Measurements from ENCODE around the gene C11orf21. TPM values are rescaled to one million over a fixed set of nuclear protein-coding genes. Genes with fewer than 3 reads are reported as not detected.

Gene C11orf21
- total RNA-seq, 2 donors from 2014 or later, result 0.26 to 0.33 TPM

- no peak for ATAC-seq
- no peaks in the 10 kb centered on the region for H3K36me3 ChIP-seq (replicated peaks in 1 of 2; ENCODE audit: insufficient read depth in 1 of 2, low read depth in 2 of 2)
- H3K4me3 ChIP-seq, result no peak overlapping the region
- no peak overlapping the region for H3K27ac ChIP-seq
- no peaks in the 10 kb centered on the region for H3K27me3 ChIP-seq
- peak in 2 of 4 donors; percentile 10 to 11 for DNase-seq
- H3K9me3 ChIP-seq, result no peaks in the 10 kb centered on the region
- WGBS, 2 donors, result 79 to 86% methylated on average over 7 to 22 of the region's 22 CpGs
- peaks cover 20% of the 10 kb centered on the region for H3K4me1 ChIP-seq
- intact Hi-C loops (cut with DNase I), result no loop called here
- TF ChIP-seq CTCF (IDR thresholded peaks at IDR 0.05), result no peak
- no peak for TF ChIP-seq POLR2A (IDR thresholded peaks at IDR 0.05)
These were observed 10.7 kb upstream of the C11orf21 start for GRCh38 chr11:2312232-2313042.

DNA sequence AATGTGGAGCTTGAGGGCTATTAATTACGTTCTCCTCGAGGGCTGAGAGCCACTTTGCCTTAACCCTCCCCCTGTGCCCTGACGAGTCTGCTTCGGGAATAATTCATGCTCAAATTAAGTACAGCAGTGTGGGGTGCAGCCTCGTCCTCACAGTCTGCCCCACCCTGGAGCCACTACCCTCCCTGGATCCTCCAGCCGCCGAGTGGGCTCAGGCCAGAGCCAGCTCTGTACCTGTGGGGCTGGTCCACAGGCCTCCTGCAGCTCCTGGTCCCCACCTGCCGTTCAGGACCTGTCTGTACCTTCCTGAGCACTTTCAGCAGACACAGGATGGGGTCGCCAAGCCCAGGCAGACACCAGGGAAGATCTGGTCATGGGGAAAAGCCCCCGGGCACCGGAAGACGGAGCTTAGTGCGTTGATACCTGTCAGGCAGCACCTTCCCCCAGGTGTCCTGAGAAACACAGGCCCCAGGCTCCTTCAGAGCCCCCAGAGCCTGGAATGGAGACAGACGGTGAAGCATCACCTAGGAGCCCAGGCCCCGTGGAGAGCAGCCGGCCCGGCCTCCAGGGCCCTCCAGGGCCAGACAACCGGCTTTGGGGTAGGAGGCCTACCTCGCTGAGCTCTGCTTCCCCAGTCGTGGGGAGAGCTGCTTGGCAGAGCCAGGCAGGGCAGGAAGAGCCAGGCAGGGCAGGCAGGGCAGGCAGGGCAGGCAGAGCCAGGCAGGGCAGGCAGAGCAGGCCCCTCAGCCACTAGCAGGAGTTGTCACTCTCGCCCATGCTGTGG, 9.8 kb upstream of the C11orf21 start:
- Histone ChIP-seq H3K4me1 (peaks cover 20% of the 10 kb centered on the region), H3K27me3 (no peaks in the 10 kb centered on the region)

DNA sequence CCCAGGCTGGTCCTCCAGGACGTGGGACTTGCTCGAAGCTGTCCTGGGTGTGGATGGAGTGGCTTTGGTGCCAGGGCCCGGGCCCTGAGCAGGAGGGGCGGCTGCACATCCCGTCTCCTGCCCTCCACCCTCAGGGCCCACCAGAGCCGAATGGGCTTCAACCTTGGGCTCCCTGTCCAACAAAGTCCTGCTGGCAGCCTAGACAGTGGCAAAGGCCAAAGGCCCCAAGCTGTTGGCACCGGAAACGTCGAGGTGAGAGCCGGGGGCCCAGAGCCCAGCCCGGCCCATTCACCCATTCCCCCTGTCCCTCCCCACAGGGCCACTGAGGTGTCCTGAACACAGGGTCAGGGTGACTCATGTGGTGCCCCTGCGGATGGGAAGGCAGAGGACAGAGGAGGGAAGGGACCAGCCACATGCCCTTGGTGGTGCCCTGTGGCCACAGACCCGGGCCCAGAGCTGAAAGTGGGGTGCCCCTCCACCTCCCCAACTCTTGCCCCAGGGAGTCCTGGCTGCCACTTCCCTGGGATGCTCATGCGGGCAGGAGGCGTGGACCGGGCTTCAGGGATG, 9.2 kb upstream of the C11orf21 start:
- intact Hi-C loops (cut with DNase I), result no loop called here
- TF ChIP-seq CTCF (IDR thresholded peaks at IDR 0.05) (no peak), POLR2A (IDR thresholded peaks at IDR 0.05) (no peak)
- Histone ChIP-seq H3K27me3 (no peaks in the 10 kb centered on the region), H3K4me3 (no peak overlapping the region), H3K27ac (no peak overlapping the region), H3K36me3 (replicated peaks in 1 of 2; ENCODE audit: insufficient read depth in 1 of 2, low read depth in 2 of 2) (no peaks in the 10 kb centered on the region), H3K9me3 (no peaks in the 10 kb centered on the region), H3K4me1 (peaks cover 20% of the 10 kb centered on the region)
- ATAC-seq (no peak), DNase-seq (peak in 1 of 4 donors; percentile 9)
- WGBS, 2 donors, result 62 to 74% methylated on average over 9 to 16 of the region's 16 CpGs

More for the DNA sequence above, 9.8 kb upstream of the C11orf21 start:
- intact Hi-C loops (cut with DNase I), result no loop called here
- Histone ChIP-seq H3K4me3 (no peak overlapping the region), H3K27ac (no peak overlapping the region), H3K9me3 (no peaks in the 10 kb centered on the region), H3K36me3 (replicated peaks in 1 of 2; ENCODE audit: insufficient read depth in 1 of 2, low read depth in 2 of 2) (no peaks in the 10 kb centered on the region)
- TF ChIP-seq CTCF (IDR thresholded peaks at IDR 0.05) (no peak), POLR2A (IDR thresholded peaks at IDR 0.05) (no peak)
- ATAC-seq, result no peak
- 68 to 74% methylated on average over 10 to 21 of the region's 21 CpGs for WGBS, 2 donors
- DNase-seq, result peak in 1 of 4 donors; percentile 9

DNA sequence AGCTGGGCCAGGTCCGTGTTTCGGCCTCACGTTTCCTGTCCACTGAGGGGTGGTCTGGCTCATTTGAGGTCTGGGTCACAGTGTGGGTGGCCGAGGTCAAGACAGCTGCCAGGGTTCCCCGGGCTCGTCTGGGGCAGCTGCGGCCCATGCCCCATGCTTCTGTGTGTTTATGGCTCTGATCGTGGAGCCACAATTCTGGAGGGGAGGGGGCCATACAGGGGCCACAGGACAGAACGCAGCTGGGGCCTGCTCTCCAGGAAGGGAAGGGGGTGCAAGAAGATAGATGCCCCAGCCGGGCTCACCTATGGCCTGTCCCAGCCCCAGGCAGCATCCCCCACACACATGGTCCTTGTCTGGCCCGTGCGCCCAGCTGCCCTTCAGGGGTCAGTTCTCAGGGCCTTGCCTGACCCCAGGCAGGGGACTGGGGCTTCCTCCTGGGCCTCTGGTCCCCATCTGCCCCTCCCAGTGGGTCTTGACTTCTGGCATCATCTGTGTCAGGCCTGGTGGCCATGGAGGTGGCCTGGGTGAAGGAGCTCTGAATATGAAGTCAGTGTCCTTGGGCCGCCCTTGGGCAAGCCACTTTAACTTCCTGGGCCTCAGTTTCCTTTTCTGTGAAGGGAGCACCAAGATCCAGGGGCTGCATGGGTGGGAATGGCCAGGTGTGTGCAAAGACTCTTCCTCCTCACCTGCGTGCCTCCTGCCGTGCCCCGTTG, 8.5 kb upstream of the C11orf21 start:
- peak in 1 of 4 donors; percentile 6 for DNase-seq
- intact Hi-C loops (cut with DNase I), result no loop called here

More for the DNA sequence above, 8.5 kb upstream of the C11orf21 start:
- TF ChIP-seq CTCF (IDR thresholded peaks at IDR 0.05) (no peak), POLR2A (IDR thresholded peaks at IDR 0.05) (no peak)
- Histone ChIP-seq H3K4me3 (no peak overlapping the region), H3K27ac (no peak overlapping the region), H3K36me3 (replicated peaks in 1 of 2; ENCODE audit: insufficient read depth in 1 of 2, low read depth in 2 of 2) (no peaks in the 10 kb centered on the region), H3K9me3 (no peaks in the 10 kb centered on the region), H3K4me1 (peaks cover 23% of the 10 kb centered on the region), H3K27me3 (no peaks in the 10 kb centered on the region)
- no peak for ATAC-seq
- 56 to 68% methylated on average over 3 to 16 of the region's 16 CpGs for WGBS, 2 donors
